GM18505 (cell line): ENCODE measurements around the gene ROR1.
"Not testable (repeated sequence)": the region's sequence is repeated elsewhere in the genome, so short reads cannot be mapped to it uniquely, and the experiment has no call there.

ENCODE experiments used
- ATAC-seq: cut with Tn5 transposase; IDR thresholded peaks from one replicate; pipeline ENCODE4 v1.9.1; 2021; ENCODE audit not compliant: unreplicated experiment
- POLR2A ChIP-seq: IDR thresholded peaks from 4 replicates; pipeline ENCODE4 v1.6.1; 2011; ENCODE audit warnings: borderline replicate concordance; ENCODE audit not compliant: insufficient read depth, insufficient read length; ENCODE audit errors: extremely low read depth

Gene ROR1

GRCh38 chr1:63775418-63776127, 1.8 kb downstream of the ROR1 start:
- ATAC-seq = no peak

GRCh38 chr1:63777286-63777685, 3.5 kb downstream of the ROR1 start:
- TF ChIP-seq POLR2A = no peak
- ATAC-seq = no peak

More at GRCh38 chr1:63775418-63776127, 1.8 kb downstream of the ROR1 start:
- TF ChIP-seq POLR2A = no peak

GRCh38 chr1:63777965-63778880, 4.4 kb downstream of the ROR1 start:
- ATAC-seq = no peak
- TF ChIP-seq POLR2A = no peak

GRCh38 chr1:63779338-63780211, 5.8 kb downstream of the ROR1 start:
- ATAC-seq = no peak
- no peak for TF ChIP-seq POLR2A

GRCh38 chr1:63780565-63780964, 6.7 kb downstream of the ROR1 start:
- ATAC-seq = no peak
- no peak for TF ChIP-seq POLR2A

GRCh38 chr1:63782982-63783381, 9.2 kb downstream of the ROR1 start:
- ATAC-seq = no peak
- no peak for TF ChIP-seq POLR2A

GRCh38 chr1:63784083-63784482, 10.3 kb downstream of the ROR1 start:
- ATAC-seq = no peak
- TF ChIP-seq POLR2A = no peak

GRCh38 chr1:63784489-63785390, 10.9 kb downstream of the ROR1 start:
- TF ChIP-seq POLR2A = no peak
- ATAC-seq = no peak

- not testable (repeated sequence) for ATAC-seq
Observed at GRCh38 chr1:63787270-63787669, 13.5 kb downstream of the ROR1 start.

- ATAC-seq = no peak
- no peak for TF ChIP-seq POLR2A
Observed at GRCh38 chr1:63787875-63788274, 14.1 kb downstream of the ROR1 start.

- no peak for ATAC-seq
- TF ChIP-seq POLR2A = no peak
Observed at GRCh38 chr1:63789856-63790605, 16.2 kb downstream of the ROR1 start.

- ATAC-seq = no peak
- TF ChIP-seq POLR2A = no peak
Observed at GRCh38 chr1:63790989-63791388, 17.2 kb downstream of the ROR1 start.
